SK-N-MC (cell line): ENCODE results near the gene ABCB10.
"Not testable (repeated sequence)": the region's sequence is repeated elsewhere in the genome, so short reads cannot be mapped to it uniquely, and the experiment has no call there.

Experiments
- EZH2 ChIP-seq: fragments of 200-600 bp; sonication (generic); IDR thresholded peaks from one replicate; pipeline ENCODE4 v1.6.1; 2017; ENCODE audit warnings: antibody characterized with exemption
- FOXP2 ChIP-seq: optimal IDR thresholded peaks from 2 replicates; pipeline ENCODE3; 2011; ENCODE audit warnings: mild to moderate bottlenecking, moderate library complexity; ENCODE audit not compliant: insufficient read depth; ENCODE audit errors: extremely low read length, control extremely low read depth

- TF ChIP-seq FOXP2, EZH2: not testable (repeated sequence)
Measured at GRCh38 chr1:229475859-229476258, 82.6 kb downstream of the ABCB10 start.
